Esophagus muscularis mucosa (tissue), 3 donors: Measurements from ENCODE around the gene FKBP5.

Source experiments
- CTCF ChIP-seq, 3 experiments: fragments of 200-600 bp in 2 of 3; fragments of 450-650 bp in 1 of 3; sonication (generic) in 2 of 3; IDR thresholded peaks; one replicate each; pipeline ENCODE4 v1.5.1; 2017 to 2019; ENCODE audit warnings: antibody characterized with exemption in 3 of 3, mild to moderate bottlenecking in 2 of 3, moderate library complexity in 1 of 3
- EP300 ChIP-seq: sonication (generic); formaldehyde crosslinking; IDR thresholded peaks from one replicate; pipeline ENCODE4 v1.6.1; 2017; ENCODE audit warnings: antibody characterized with exemption

- TF ChIP-seq EP300 (no peak), CTCF (IDR thresholded peaks at IDR 0.05) (no peak)
Observed at GRCh38 chr6:35585658-35586057, 103.1 kb downstream of the FKBP5 start.
